Effector memory CD4-positive, alpha-beta T cell (primary cell): ENCODE measurements around the gene TMED10.
A peak's percentile ranks its signal among the peaks of the same experiment; 100 is the strongest.
"Not testable (repeated sequence)": the region's sequence is repeated elsewhere in the genome, so short reads cannot be mapped to it uniquely, and the experiment has no call there.

Experiments used
- DNase-seq, 3 donors: peaks; one replicate each; pipeline ENCODE4 v3.0.0-alpha.2; 2020
- H3K27ac ChIP-seq: 2 replicates; pipeline ENCODE4 v1.7.0; 2013; ENCODE audit warnings: mild to moderate bottlenecking, low read length, moderate library complexity; ENCODE audit not compliant: insufficient read depth, poor library complexity, severe bottlenecking
- H3K27me3 ChIP-seq: replicated peaks from 2 replicates; pipeline ENCODE4 v1.7.0; 2013; ENCODE audit warnings: mild to moderate bottlenecking, low read length; ENCODE audit not compliant: insufficient read depth, control insufficient read depth, poor library complexity, severe bottlenecking
- H3K36me3 ChIP-seq: 2 replicates; pipeline ENCODE4 v1.7.0; 2013; ENCODE audit warnings: mild to moderate bottlenecking, low read length, moderate library complexity; ENCODE audit not compliant: control insufficient read depth, insufficient read depth
- H3K4me1 ChIP-seq: 2 replicates; pipeline ENCODE4 v1.7.0; 2013; ENCODE audit warnings: low read length, mild to moderate bottlenecking; ENCODE audit not compliant: control insufficient read depth, insufficient read depth, poor library complexity, severe bottlenecking
- H3K4me3 ChIP-seq: 2 replicates; pipeline ENCODE4 v1.7.0; 2013; ENCODE audit warnings: low read length, low read depth, mild to moderate bottlenecking; ENCODE audit not compliant: insufficient read depth, poor library complexity, severe bottlenecking
- H3K9me3 ChIP-seq: 2 replicates; pipeline ENCODE4 v1.7.0; 2013; ENCODE audit warnings: mild to moderate bottlenecking, low read length, moderate library complexity; ENCODE audit not compliant: control insufficient read depth

TMED10 gene

DNA sequence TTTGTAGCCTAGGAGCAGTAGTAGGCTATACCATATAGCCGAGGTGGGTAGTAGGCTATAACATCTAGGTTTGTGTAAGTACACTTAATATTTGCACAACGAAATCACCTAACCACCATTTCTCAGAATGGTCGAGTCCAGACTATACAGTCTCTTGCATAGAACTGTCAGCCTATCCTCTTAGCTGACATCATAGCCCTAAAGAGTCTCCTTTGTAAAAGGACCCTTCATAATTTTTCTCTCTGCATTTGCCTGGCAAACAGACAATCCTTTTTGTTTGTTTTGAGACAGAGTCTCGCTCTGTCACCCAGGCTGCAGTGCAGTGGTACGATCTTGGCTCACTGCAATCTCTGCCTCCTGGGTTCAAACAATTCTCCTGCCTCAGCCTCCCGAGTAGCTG is 25.8 kb downstream of the TMED10 start:
- not testable (repeated sequence) for H3K27ac ChIP-seq, H3K4me3 ChIP-seq, H3K27me3 ChIP-seq, DNase-seq, H3K9me3 ChIP-seq, H3K4me1 ChIP-seq
- H3K36me3 ChIP-seq: peaks cover 31% of the 10 kb centered on the region

DNA sequence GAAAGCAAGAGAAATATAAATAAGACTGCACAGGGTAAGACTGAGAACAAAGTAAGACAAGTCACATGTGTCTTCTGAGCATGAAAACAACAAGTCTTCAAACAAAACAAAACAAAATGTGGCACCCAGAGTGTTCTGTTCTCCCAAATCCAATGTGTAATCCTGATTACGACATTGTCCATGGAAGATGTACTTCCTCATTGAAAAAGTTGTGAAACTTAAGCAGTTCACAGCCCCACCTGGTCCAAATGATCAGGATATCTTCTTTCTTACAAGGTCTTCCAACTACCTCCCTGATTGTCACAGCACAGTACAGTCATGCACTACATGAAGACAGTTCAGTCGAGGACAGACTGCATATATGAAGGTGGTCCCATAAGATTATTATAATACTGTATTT is 26.3 kb downstream of the TMED10 start:
- no peak for DNase-seq

DNA sequence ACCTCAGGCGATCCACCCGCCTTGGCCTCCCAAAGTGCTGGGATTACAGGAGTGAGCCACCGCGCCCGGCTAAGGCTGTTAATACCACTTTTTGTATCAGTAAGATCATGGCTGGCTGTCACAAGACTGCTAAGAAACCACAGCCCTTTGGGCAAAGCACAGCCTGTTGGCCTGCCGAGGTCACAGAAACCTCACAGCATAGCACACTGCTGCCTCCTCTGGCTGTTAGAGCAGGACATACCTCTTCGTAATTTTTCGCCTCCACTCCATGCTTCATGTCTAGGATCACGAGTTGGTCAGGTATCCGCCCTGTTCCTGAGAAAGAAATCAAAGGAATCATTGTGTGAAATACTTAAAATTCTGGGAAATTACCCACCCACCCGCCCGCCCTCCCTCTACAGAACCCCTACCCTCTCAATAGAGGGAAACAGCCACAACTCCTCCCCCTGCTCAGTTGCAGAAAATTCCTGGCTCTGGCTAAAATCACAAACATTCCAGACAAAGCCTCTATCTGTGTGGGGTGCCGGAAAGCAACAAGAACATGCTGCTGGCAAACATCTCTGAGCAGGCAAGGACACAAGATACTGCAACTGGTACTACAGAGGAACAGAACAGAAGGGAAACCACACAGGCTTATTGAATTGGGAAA is 28.9 kb downstream of the TMED10 start:
- H3K4me1 ChIP-seq: peaks cover 15% of the 10 kb centered on the region
- H3K27me3 ChIP-seq: no peaks in the 10 kb centered on the region
- H3K9me3 ChIP-seq: no peaks in the 10 kb centered on the region
- H3K4me3 ChIP-seq: no peak overlapping the region
- peaks cover 31% of the 10 kb centered on the region for H3K36me3 ChIP-seq
- H3K27ac ChIP-seq: no peak overlapping the region
- no peak for DNase-seq

More for the DNA sequence above, 26.3 kb downstream of the TMED10 start:
- H3K27ac ChIP-seq: no peak overlapping the region
- H3K4me1 ChIP-seq: peaks cover 8% of the 10 kb centered on the region
- peaks cover 31% of the 10 kb centered on the region for H3K36me3 ChIP-seq
- H3K4me3 ChIP-seq: no peak overlapping the region
- H3K27me3 ChIP-seq: no peaks in the 10 kb centered on the region
- no peaks in the 10 kb centered on the region for H3K9me3 ChIP-seq

DNA sequence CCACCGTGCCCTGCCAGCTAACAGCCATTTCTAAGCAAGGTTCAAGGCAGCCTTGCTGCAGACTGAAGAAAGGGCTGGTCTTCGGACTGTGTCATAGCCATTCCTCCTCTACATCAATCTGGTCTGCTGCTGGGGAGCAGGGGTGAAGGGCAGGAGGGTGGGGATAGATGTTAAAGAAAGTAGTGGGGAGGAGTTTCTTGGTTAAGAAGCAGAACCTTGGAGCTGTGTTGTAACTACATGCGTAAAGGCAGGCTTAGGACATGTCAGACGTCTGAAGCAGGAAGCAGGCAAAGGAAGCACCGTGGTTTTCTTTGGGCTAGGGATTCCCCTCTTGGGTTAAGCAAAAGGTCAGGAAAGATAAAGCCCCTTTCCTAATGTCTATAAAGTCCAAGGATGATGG is 31.5 kb downstream of the TMED10 start:
- DNase-seq: no peak
- Histone ChIP-seq H3K27me3 (no peaks in the 10 kb centered on the region), H3K36me3 (peaks cover 12% of the 10 kb centered on the region), H3K27ac (no peak overlapping the region), H3K9me3 (no peaks in the 10 kb centered on the region), H3K4me1 (peaks cover 21% of the 10 kb centered on the region), H3K4me3 (no peak overlapping the region)

DNA sequence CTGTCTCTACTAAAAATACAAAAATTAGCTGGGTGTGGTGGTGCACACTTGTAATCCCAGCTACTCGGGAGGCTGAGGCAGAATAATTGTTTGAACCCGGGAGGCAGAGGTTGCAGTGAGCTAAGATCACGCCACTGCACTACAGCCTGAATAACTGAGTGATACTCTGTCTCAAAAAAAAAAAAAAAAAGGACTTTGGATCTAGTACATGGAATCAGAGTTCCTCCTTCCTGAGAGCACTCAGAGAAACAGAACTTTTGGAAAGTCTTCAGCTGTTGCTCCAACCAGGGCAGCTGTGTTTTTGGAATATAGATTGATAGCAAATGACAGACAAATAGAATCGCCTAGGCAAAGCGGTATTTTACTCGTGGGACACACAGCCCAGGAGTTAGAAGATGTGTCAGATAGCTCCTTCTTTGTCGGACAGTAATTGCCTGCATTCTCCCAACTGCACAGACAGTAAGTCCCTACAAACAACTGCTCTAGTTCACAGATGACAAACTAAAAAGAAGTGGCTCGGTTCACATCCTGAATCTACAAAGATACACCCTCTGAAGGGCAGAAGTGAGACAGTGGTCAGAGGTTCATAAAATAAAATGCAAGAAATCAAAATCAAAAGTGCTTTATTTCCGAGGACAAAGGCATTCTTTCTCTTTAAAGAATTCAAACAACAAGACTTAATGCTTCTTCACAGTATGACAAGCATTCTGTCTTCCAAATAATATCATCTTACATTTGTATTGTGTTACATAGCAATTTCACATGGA is 32.5 kb downstream of the TMED10 start:
- H3K4me1 ChIP-seq: peaks cover 21% of the 10 kb centered on the region
- H3K36me3 ChIP-seq: peaks cover 4% of the 10 kb centered on the region
- DNase-seq: no peak
- H3K4me3 ChIP-seq: no peak overlapping the region
- no peak overlapping the region for H3K27ac ChIP-seq
- no peaks in the 10 kb centered on the region for H3K9me3 ChIP-seq
- H3K27me3 ChIP-seq: no peaks in the 10 kb centered on the region

DNA sequence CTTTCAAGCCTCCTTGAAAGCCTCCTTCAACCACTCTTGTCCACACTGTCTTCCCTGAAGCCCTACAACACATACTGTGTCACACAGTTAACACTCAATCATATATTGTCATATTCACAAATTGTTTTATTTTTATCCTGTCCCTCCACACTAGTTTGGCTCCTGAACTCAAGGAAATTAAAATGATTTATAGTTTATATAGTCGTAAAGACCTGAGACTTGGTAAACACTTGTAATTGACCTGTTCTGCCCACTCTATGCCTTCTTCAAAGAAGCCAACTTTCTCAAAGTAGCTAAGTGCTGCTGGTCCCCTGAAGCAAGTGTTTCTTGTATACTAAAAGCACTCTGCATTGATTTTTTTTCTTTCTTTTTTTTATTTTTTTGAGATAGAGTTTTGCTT is 33.9 kb downstream of the TMED10 start:
- Histone ChIP-seq H3K4me3 (no peak overlapping the region), H3K4me1 (peaks cover 25% of the 10 kb centered on the region), H3K27ac (no peak overlapping the region), H3K27me3 (no peaks in the 10 kb centered on the region), H3K9me3 (no peaks in the 10 kb centered on the region), H3K36me3 (peaks cover 3% of the 10 kb centered on the region)
- no peak for DNase-seq

DNA sequence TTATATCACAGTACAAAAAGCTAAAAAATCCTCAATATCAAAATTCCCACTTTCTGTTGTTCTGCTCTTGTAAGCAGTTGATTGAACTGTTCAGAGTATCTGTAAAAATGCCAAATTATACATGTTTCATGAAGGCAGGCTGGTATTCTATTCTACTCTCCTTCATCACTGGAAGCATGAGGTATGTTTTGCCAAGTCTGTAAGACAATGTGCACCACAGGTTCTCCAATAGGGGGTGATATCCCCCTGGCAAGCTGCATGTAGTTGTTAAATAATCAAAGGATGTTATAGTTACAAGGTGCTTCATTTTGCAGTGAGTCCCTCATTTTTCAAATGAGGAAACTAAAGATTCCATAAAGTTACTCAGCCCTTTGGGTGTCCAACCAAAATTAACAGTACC is 34.4 kb downstream of the TMED10 start:
- no peak overlapping the region for H3K27ac ChIP-seq
- DNase-seq: peak in 1 of 3 donors; percentile 9

DNA sequence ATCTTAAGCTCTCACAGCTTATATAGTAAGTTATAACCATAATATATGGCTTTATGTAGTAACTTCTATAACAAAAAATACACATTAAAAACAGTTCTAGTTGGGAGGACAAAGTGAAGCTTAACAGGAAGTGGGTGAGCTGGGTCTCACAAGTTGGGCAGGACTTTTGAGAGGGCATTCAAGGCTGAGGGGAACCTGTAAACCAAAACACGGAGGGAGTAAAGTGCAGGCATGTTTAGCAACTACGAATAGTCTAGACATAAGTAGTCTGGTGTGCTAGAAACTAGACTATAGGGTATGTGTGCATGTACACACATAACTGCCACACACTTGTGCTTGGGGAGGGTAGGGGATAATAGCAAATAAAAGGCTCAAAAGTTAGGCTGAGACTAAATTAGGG is 35.4 kb downstream of the TMED10 start:
- Histone ChIP-seq H3K27me3 (no peaks in the 10 kb centered on the region), H3K4me3 (no peak overlapping the region), H3K36me3 (no peaks in the 10 kb centered on the region), H3K9me3 (no peaks in the 10 kb centered on the region), H3K4me1 (peaks cover 19% of the 10 kb centered on the region), H3K27ac (peak overlapping the region; percentile 21)
- no peak for DNase-seq

More for the DNA sequence above, 34.4 kb downstream of the TMED10 start:
- Histone ChIP-seq H3K4me1 (peaks cover 24% of the 10 kb centered on the region), H3K27me3 (no peaks in the 10 kb centered on the region), H3K4me3 (no peak overlapping the region), H3K9me3 (no peaks in the 10 kb centered on the region), H3K36me3 (no peaks in the 10 kb centered on the region)

DNA sequence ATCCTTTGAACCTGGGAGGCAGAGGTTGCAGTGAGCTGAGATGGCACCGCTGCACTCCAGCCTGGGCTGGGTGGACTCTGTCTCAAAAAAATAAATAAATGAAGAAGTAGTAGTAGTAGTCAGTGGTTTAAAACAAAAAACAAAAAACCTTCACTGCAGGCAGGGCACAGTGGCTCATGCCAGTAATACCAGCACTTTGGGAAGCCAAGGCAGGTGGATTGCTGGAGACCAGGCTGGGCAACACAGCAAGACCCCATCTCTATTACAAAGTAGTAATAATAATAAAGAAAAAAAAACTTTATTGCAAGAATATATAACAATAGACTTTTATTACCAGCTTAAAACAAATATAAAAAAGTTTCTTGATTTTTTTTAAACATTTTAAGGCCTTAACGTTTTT is 35.8 kb downstream of the TMED10 start:
- H3K27me3 ChIP-seq: no peaks in the 10 kb centered on the region
- peaks cover 19% of the 10 kb centered on the region for H3K4me1 ChIP-seq
- H3K27ac ChIP-seq: peak overlapping the region; percentile 21
- peaks cover 2% of the 10 kb centered on the region for H3K36me3 ChIP-seq
- no peak overlapping the region for H3K4me3 ChIP-seq
- no peaks in the 10 kb centered on the region for H3K9me3 ChIP-seq
- no peak for DNase-seq

DNA sequence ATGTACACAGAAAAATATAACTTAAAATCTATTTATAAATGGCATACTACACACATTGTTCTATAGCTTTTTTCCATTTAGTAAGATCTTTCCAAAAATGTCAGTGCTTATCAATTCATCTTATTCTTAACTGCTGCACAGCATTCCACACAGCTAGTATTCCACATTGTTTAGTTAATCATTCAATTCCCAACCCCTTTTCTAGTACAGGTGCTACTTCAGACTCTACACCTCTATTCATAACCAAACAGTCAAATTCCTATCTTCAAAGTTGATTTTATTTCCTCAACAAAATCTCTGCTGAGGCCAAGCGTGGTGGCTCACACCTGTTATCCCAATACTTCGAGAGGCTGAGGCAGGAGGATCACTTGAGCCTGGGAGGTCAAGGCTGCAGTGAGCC is 37.2 kb downstream of the TMED10 start:
- Histone ChIP-seq H3K4me1 (peaks cover 10% of the 10 kb centered on the region), H3K36me3 (peaks cover 17% of the 10 kb centered on the region), H3K27ac (no peak overlapping the region), H3K4me3 (no peak overlapping the region), H3K27me3 (no peaks in the 10 kb centered on the region), H3K9me3 (no peaks in the 10 kb centered on the region)
- no peak for DNase-seq
